GM19035 (cell line): ENCODE data around the gene KRTAP10-3.

Experiments used
- ATAC-seq: cut with Tn5 transposase; IDR thresholded peaks from one replicate; pipeline ENCODE4 v1.9.1; 2021; ENCODE audit not compliant: unreplicated experiment

The KRTAP10-3 gene

GRCh38 chr21:44530903-44531605 is 27.5 kb downstream of the KRTAP10-3 start:
- no peak for ATAC-seq

DNA sequence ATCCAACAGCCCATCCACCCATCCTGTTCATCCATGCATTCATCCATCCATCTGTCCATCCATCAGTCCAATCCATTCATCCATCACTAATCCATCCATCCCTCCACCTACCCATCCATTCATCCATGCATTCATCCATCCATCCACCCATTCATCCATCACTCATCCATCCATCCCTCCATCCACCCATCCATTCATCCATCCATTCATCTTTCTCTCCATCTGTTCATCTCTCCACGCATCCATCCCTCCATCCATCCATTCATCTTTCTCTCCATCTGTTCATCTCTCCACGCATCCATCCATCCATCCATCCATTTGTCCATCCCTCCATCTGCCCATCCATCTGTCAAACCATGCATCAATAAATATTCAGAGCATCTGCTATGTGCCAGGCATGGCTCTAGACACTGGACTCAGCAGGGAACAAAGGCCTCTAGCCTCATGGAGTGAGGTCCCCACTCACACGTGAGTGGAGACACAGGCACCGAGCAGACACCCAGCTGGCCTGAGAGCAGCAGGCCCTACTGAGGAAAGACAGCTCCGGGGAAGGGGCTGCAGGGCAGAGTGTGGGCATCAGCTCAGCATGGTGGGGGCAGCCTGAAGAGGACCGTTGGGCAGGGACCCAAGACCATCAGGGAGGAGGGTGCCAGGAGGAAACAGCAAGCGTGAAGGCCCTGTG is 28.2 kb downstream of the KRTAP10-3 start:
- ATAC-seq: no peak

GRCh38 chr21:44529503-44530125 is 29.0 kb downstream of the KRTAP10-3 start:
- ATAC-seq: no peak

GRCh38 chr21:44529011-44529421 is 29.6 kb downstream of the KRTAP10-3 start:
- ATAC-seq: no peak

GRCh38 chr21:44528634-44528995 is 30.0 kb downstream of the KRTAP10-3 start:
- ATAC-seq: no peak

DNA sequence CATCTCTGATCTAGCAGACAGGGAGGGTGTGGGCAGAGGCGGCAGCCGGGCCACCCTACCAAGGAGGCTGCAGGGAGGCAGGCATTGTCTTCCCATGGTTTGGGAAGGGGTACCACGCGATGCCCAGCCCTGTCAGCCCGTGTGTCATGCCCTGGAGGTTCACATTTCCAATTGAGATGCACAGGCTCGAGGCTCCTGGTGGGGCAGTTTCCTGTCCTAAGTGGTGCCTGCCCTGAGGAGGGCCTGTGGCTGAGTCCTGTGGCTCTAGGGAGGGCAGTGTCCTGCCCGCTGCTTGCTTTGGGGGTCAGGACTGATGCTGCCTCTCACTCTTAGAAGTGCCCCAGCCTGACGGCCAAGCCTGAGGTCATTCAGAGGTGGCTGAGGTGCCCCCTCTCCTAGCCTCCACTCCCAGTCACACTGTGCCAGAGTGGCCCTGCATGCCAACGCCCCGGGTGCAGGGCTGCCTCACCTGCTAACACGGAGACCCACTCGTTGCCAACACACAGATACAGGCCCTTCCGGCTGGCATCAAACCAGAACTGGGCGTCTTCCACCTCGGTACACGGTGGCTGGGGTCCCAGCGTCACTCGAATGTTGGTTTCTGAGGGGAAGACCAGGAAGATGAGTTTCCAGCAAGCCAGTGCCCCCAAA is 30.5 kb downstream of the KRTAP10-3 start:
- no peak for ATAC-seq

- no peak for ATAC-seq
Observed at GRCh38 chr21:44527156-44527982, 31.2 kb downstream of the KRTAP10-3 start.

DNA sequence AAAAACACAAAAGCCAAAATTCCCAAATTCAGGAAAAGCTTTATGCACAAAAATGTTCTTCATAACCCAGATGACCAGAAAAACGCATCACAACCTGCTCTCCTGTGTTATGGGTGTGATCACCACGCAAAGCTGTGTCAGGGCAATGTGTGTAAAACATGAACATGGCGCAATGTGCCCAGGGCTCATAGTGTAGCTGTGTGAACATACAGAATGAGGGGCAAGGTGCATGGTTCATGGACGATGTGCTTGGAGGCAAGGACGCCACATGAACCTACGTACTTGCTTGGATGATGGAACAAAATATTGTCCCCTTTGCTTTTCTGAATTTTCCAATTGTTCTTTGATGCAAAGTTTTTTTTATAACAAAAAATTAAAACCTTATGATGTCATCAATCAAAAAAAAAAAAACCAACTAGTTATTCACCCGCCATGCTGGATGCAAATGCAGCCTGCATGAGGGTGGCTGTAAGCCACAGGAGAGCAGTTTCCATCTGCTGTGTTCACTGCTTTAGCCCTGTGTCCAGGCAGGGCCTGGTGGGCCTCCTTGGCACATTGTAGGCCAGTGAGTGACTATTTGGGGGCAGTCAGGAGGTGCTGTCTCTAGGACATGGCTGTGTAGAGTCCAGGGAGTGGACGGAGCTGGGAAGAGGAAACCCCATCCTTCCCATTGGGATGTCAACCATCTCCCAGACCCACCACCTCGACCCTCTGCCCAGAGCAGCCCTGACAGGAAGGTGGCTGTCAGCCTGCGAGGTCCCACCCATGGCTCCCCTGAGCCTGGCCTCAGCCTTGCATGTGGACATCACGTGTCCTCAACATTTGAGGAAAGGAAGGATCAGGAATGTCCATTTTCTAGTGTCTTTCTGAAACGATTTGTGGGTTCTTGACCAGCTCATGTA is 32.2 kb downstream of the KRTAP10-3 start:
- no peak for ATAC-seq

- ATAC-seq: no peak
Observed at GRCh38 chr21:44525391-44526095, 33.1 kb downstream of the KRTAP10-3 start.

- ATAC-seq: no peak
Observed at GRCh38 chr21:44524414-44525371, 33.9 kb downstream of the KRTAP10-3 start.

GRCh38 chr21:44523567-44524413 is 34.8 kb downstream of the KRTAP10-3 start:
- no peak for ATAC-seq

DNA sequence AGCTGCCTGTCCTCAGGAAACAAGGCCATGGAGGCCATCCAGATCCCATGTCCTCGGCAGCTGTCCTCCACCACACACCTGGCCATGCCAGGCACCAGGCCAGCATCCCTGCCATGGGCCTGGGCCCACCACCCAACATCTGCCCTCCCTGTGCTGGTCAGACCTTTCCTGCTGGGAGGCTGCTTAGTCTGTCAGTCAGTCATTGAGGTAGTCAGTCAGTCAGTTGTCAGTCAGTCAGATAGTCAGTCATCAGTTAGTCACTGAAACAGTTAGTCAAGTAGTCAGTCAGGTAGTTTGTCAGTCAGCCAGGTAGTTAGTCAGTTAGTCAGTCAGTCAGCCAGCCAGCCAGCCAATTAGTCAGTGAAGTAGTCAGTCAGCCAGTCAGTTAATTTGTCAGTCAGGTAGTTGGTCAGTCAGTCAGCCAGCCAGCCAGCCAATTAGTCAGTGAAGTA is 35.8 kb downstream of the KRTAP10-3 start:
- no peak for ATAC-seq

DNA sequence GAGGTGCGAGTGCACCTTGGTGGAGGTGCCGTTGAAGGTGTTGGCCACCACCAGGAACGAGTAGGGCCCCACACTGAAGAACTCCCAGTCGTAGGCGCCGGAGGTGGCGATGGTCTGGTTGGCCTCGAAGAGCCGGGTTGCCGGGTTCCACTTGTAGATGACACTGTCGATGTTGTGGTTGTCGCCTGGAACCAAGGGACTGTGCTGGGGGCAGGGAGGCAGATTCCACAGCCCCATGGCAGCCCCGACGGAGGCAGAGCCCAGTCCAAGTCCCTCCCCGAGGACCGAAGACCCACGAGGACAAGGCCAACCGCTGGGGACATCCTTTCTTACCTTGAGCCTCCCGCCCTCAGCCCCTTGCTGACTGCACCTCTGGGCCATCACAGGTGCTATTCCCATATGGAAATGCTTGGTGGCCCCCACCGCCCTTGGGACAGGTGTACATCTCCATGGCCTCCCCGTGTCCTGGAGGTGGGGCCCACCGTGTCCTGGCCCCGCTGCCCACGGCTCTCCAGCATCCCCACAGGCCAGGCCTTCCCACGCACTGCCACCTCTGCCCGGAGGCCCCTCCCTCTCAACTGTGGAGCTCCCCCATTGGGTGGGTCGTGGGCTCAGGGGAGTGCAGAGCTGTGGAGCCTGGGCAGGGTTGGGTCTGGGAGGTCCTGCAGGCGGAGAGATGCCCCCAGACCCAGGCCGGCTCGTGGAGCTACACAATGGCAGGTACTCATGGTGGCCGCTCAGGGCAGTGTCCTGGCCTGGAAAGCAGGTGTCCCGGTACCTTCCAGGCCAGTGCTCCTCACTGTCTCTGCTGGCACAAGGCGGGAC is 36.5 kb downstream of the KRTAP10-3 start:
- no peak for ATAC-seq

DNA sequence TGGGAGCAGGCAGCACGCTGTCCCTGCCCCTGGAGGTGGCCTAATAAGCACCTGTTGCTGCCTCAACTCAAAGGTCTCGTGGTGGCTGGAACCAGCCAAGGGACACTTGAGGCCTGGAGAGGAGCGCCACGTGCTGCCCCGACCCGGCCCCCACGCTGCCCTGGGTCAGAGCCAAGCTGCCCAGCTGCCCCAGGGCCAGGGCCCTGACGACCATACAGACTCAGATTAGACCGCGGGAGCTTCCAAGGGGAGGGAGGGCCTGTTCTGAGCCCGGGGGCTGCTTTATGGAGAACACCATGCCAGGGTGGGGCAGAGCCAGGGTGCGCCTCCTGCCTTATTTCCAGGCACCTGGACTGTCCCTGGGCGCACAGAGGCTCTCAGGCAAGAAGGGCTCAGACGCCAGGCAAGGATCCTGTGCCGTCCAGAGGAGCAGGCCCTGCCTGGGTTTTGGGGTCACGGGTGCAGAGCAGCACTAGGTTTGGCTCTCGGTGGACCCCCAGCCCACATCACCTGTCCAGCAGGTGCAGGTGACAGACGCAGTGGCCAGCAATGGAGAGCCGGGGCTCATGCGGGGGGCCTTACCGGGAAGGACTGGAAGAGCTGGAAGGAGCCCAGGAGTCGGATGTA is 37.2 kb downstream of the KRTAP10-3 start:
- no peak for ATAC-seq

- ATAC-seq: no peak
Observed at GRCh38 chr21:44520326-44521300, 38.0 kb downstream of the KRTAP10-3 start.
